ENCODE data around the gene DNAAF2. TPM values are rescaled to one million over a fixed set of nuclear protein-coding genes. Genes with fewer than 3 reads are reported as not detected.

DNAAF2 gene
- total RNA-seq, 1 donor from 2014 or later = 10.8 TPM

GRCh38 chr14:49583629-49584028, 51.4 kb downstream of the DNAAF2 start:
- no peaks in the 10 kb centered on the region for H3K9me3 Mint-ChIP-seq
- no peak for TF ChIP-seq CTCF (IDR thresholded peaks at IDR 0.05; ENCODE audit: unreplicated experiment)
- H3K27me3 Mint-ChIP-seq (ENCODE audit: low read depth) = no peaks in the 10 kb centered on the region
- peaks cover 18% of the 10 kb centered on the region for H3K36me3 Mint-ChIP-seq
- H3K4me1 Mint-ChIP-seq = peaks cover 26% of the 10 kb centered on the region
- H3K4me3 Mint-ChIP-seq = peak overlapping the region; percentile 86
- peak overlapping the region; percentile 74 for H3K27ac Mint-ChIP-seq
- DNase-seq (ENCODE audit: low spot score in 2 of 2, unreplicated experiment in 2 of 2) = no peak

- no peak overlapping the region for H3K4me3 Mint-ChIP-seq
- H3K9me3 Mint-ChIP-seq = no peaks in the 10 kb centered on the region
- H3K36me3 Mint-ChIP-seq = peaks cover 25% of the 10 kb centered on the region
- DNase-seq (ENCODE audit: low spot score in 2 of 2, unreplicated experiment in 2 of 2) = no peak
- no peak for TF ChIP-seq CTCF (IDR thresholded peaks at IDR 0.05; ENCODE audit: unreplicated experiment)
- no peaks in the 10 kb centered on the region for H3K27me3 Mint-ChIP-seq (ENCODE audit: low read depth)
- H3K27ac Mint-ChIP-seq = no peak overlapping the region
- H3K4me1 Mint-ChIP-seq = peaks cover 26% of the 10 kb centered on the region
These were observed 52.7 kb downstream of the DNAAF2 start for GRCh38 chr14:49582113-49582977.

GRCh38 chr14:49581209-49582112, 53.6 kb downstream of the DNAAF2 start:
- Mint-ChIP-seq H3K36me3 (peaks cover 31% of the 10 kb centered on the region), H3K9me3 (no peaks in the 10 kb centered on the region), H3K27me3 (ENCODE audit: low read depth) (no peaks in the 10 kb centered on the region), H3K4me3 (no peak overlapping the region), H3K27ac (peak overlapping the region; percentile 52), H3K4me1 (peaks cover 26% of the 10 kb centered on the region)
- no peak for TF ChIP-seq CTCF (IDR thresholded peaks at IDR 0.05; ENCODE audit: unreplicated experiment)
- DNase-seq (ENCODE audit: low spot score in 2 of 2, unreplicated experiment in 2 of 2) = no peak

GRCh38 chr14:49579841-49580240, 55.2 kb downstream of the DNAAF2 start:
- peaks cover 22% of the 10 kb centered on the region for H3K4me1 Mint-ChIP-seq
- no peak overlapping the region for H3K27ac Mint-ChIP-seq
- no peaks in the 10 kb centered on the region for H3K9me3 Mint-ChIP-seq
- no peak overlapping the region for H3K4me3 Mint-ChIP-seq
- H3K36me3 Mint-ChIP-seq = peaks cover 31% of the 10 kb centered on the region
- no peak for DNase-seq (ENCODE audit: low spot score in 2 of 2, unreplicated experiment in 2 of 2)
- TF ChIP-seq CTCF (IDR thresholded peaks at IDR 0.05; ENCODE audit: unreplicated experiment) = no peak
- no peaks in the 10 kb centered on the region for H3K27me3 Mint-ChIP-seq (ENCODE audit: low read depth)

GRCh38 chr14:49578141-49578540, 56.9 kb downstream of the DNAAF2 start:
- Mint-ChIP-seq H3K36me3 (peaks cover 38% of the 10 kb centered on the region), H3K9me3 (no peaks in the 10 kb centered on the region), H3K27ac (peak overlapping the region; percentile 15), H3K27me3 (ENCODE audit: low read depth) (no peaks in the 10 kb centered on the region), H3K4me3 (no peak overlapping the region), H3K4me1 (peaks cover 8% of the 10 kb centered on the region)
- no peak for DNase-seq (ENCODE audit: low spot score in 2 of 2, unreplicated experiment in 2 of 2)
- TF ChIP-seq CTCF (IDR thresholded peaks at IDR 0.05; ENCODE audit: unreplicated experiment) = no peak

Other genes with a start within 250 kb of the DNAAF2 start
- gene RPS29, start 48.9 kb downstream of the DNAAF2 start, total RNA-seq = 1,338 to 1,394 TPM (median 1,392 TPM) in 3 replicates
- gene LRR1, start 36.3 kb downstream of the DNAAF2 start, total RNA-seq = 8.8 to 10.9 TPM (median 9.2 TPM) in 3 replicates
- gene RPL36AL, start 14.6 kb downstream of the DNAAF2 start, total RNA-seq = 148 to 149 TPM (median 149 TPM) in 3 replicates
- 18.7 to 20.3 TPM (median 19.2 TPM) in 3 replicates for gene MGAT2, start 14.4 kb downstream of the DNAAF2 start, total RNA-seq
- 8.3 to 9.3 TPM (median 8.5 TPM) in 3 replicates for gene POLE2, start 53.0 kb upstream of the DNAAF2 start, total RNA-seq
- gene KLHDC1, start 57.9 kb upstream of the DNAAF2 start, total RNA-seq = 4.9 to 6.6 TPM (median 6.6 TPM) in 3 replicates
- gene KLHDC2, start 132.9 kb upstream of the DNAAF2 start, total RNA-seq = 60.1 to 60.3 TPM (median 60.2 TPM) in 3 replicates
- 83.5 to 94.9 TPM (median 91.2 TPM) in 3 replicates for gene NEMF, start 217.5 kb upstream of the DNAAF2 start, total RNA-seq